Effector CD4-positive, alpha-beta T cell (primary cell): ENCODE measurements around the gene STRC.
"Not testable (repeated sequence)": the region's sequence is repeated elsewhere in the genome, so short reads cannot be mapped to it uniquely, and the experiment has no call there.

ENCODE experiments used
- DNase-seq: peaks from one replicate; pipeline ENCODE4 v3.0.0-alpha.2; 2020

Gene STRC

GRCh38 chr15:43562753-43563152 lies 55.8 kb downstream of the STRC start:
- DNase-seq: not testable (repeated sequence)

GRCh38 chr15:43552986-43553385 lies 65.6 kb downstream of the STRC start:
- no peak for DNase-seq

- no peak for DNase-seq
Measured at GRCh38 chr15:43552256-43552655, 66.3 kb downstream of the STRC start.

GRCh38 chr15:43550527-43551363 lies 67.9 kb downstream of the STRC start:
- no peak for DNase-seq
